ENCODE measurements around the gene CEP85. TPM values are rescaled to one million over a fixed set of nuclear protein-coding genes. Genes with fewer than 3 reads are reported as not detected.

The CEP85 gene
- polyA plus RNA-seq, 3 donors = 8.2 to 32.5 (median 10.9) TPM

GRCh38 chr1:26287811-26288210 is 53.8 kb downstream of the CEP85 start:
- WGBS (ENCODE audit: insufficient coverage) = 50% methylated on average over 1 of the region's 5 CpGs
- Histone ChIP-seq H3K4me3 (replicated peaks in 1 of 3; ENCODE audit: low read depth in 2 of 3, low read length in 3 of 3) (peak overlapping the region in 1 of 3 experiments; percentile 17), H3K36me3 (replicated peaks in 1 of 2; ENCODE audit: control insufficient read depth in 1 of 2, insufficient read depth in 2 of 2, low read length in 2 of 2) (peaks cover 20 to 27% of the 10 kb centered on the region in 2 donors), H2AFZ (ENCODE audit: insufficient read depth, low read depth, low read length, poor library complexity, severe bottlenecking) (no peak overlapping the region), H3K4me2 (replicated peaks; ENCODE audit: extremely low read depth, low read length, poor library complexity, severe bottlenecking) (peak overlapping the region; percentile 6), H3K9ac (ENCODE audit: insufficient read depth, low read length, poor library complexity, severe bottlenecking) (peak overlapping the region; percentile 92), H3K79me2 (ENCODE audit: insufficient read depth, low read length) (peaks cover 61% of the 10 kb centered on the region), H3K4me1 (ENCODE audit: control insufficient read depth in 1 of 2, insufficient read depth in 2 of 2, low read length in 2 of 2) (peaks cover 100% of the 10 kb centered on the region in 2 donors), H3K27me3 (ENCODE audit: control insufficient read depth in 2 of 2, insufficient read depth in 2 of 2, low read length in 2 of 2) (no peaks in the 10 kb centered on the region), H3K9me3 (replicated peaks in 1 of 2; ENCODE audit: control insufficient read depth in 1 of 2, insufficient read depth in 1 of 2, low read length in 2 of 2) (no peaks in the 10 kb centered on the region), H4K20me1 (ENCODE audit: insufficient read depth, low read length) (peaks cover 13% of the 10 kb centered on the region), H3K27ac (ENCODE audit: low read depth in 1 of 2, low read length in 2 of 2) (peak overlapping the region; percentile 99 to 100)
- Mint-ChIP-seq H3K36me3 (peaks cover 36 to 61% of the 10 kb centered on the region in 2 donors), H3K4me3 (peak overlapping the region in 1 of 2 donors; percentile 79), H3K9me3 (no peaks in the 10 kb centered on the region), H3K27me3 (ENCODE audit: low read depth in 3 of 3) (peaks cover 0 to 8% (median 4%) of the 10 kb centered on the region in 3 donors), H3K4me1 (peaks cover 100% of the 10 kb centered on the region), H3K27ac (peak overlapping the region; percentile 96 to 100 (median 100))
- intact Hi-C loops (cut with micrococcal nuclease) = loop anchor here in 1 of 2 donors (1.0 to 2.0 kb wide), 2 partner anchors 13 to 33 kb away; no protein-coding TSS in a partner anchor
- no peak for TF ChIP-seq CTCF (IDR thresholded peaks at IDR 0.05)
- no peak for DNase-seq

GRCh38 chr1:26288311-26288941 is 54.4 kb downstream of the CEP85 start:
- Histone ChIP-seq H3K27ac (ENCODE audit: low read depth in 1 of 2, low read length in 2 of 2) (peak overlapping the region; percentile 99 to 100), H3K36me3 (replicated peaks in 1 of 2; ENCODE audit: control insufficient read depth in 1 of 2, insufficient read depth in 2 of 2, low read length in 2 of 2) (peaks cover 17 to 26% of the 10 kb centered on the region in 2 donors), H2AFZ (ENCODE audit: insufficient read depth, low read depth, low read length, poor library complexity, severe bottlenecking) (no peak overlapping the region), H3K4me3 (replicated peaks in 1 of 3; ENCODE audit: low read depth in 2 of 3, low read length in 3 of 3) (peak overlapping the region in 1 of 3 experiments; percentile 17), H3K79me2 (ENCODE audit: insufficient read depth, low read length) (peaks cover 55% of the 10 kb centered on the region), H3K4me2 (replicated peaks; ENCODE audit: extremely low read depth, low read length, poor library complexity, severe bottlenecking) (peak overlapping the region; percentile 17), H4K20me1 (ENCODE audit: insufficient read depth, low read length) (peaks cover 7% of the 10 kb centered on the region), H3K9ac (ENCODE audit: insufficient read depth, low read length, poor library complexity, severe bottlenecking) (peak overlapping the region; percentile 92), H3K4me1 (ENCODE audit: control insufficient read depth in 1 of 2, insufficient read depth in 2 of 2, low read length in 2 of 2) (peaks cover 98% of the 10 kb centered on the region in 2 donors), H3K9me3 (replicated peaks in 1 of 2; ENCODE audit: control insufficient read depth in 1 of 2, insufficient read depth in 1 of 2, low read length in 2 of 2) (no peaks in the 10 kb centered on the region), H3K27me3 (ENCODE audit: control insufficient read depth in 2 of 2, insufficient read depth in 2 of 2, low read length in 2 of 2) (no peaks in the 10 kb centered on the region)
- intact Hi-C loops (cut with micrococcal nuclease) = loop anchor here in 1 of 2 donors (1.0 to 2.0 kb wide), 2 partner anchors 14 to 33 kb away; no protein-coding TSS in a partner anchor
- peak; percentile 85 to 91 (median 87) for DNase-seq
- peak overlapping the region; percentile 96 to 100 (median 100) for H3K27ac Mint-ChIP-seq
- TF ChIP-seq CTCF (IDR thresholded peaks at IDR 0.05) = peak; percentile 34
- H3K36me3 Mint-ChIP-seq = peaks cover 34 to 61% of the 10 kb centered on the region in 2 donors
- H3K27me3 Mint-ChIP-seq (ENCODE audit: low read depth in 3 of 3) = peaks cover 0 to 8% (median 3%) of the 10 kb centered on the region in 3 donors
- peak overlapping the region; percentile 47 to 79 for H3K4me3 Mint-ChIP-seq
- 14% methylated on average over 5 of the region's 5 CpGs for WGBS (ENCODE audit: insufficient coverage)
- no peaks in the 10 kb centered on the region for H3K9me3 Mint-ChIP-seq
- H3K4me1 Mint-ChIP-seq = peaks cover 98% of the 10 kb centered on the region

Data from CD14-positive monocyte (primary cell).